MCF 10A (cell line): ENCODE results near the gene SYT1. TPM values are rescaled to one million over a fixed set of nuclear protein-coding genes. Genes with fewer than 3 reads are reported as not detected.
A peak's percentile ranks its signal among the peaks of the same experiment; 100 is the strongest.

ENCODE experiments used
- BruUV-seq: library from RNA; stranded (reverse); fragments of 400-500 nt; replicated peaks from 2 replicates; lab custom pipeline; 2021; lab: Mats Ljungman, UMichigan
- CTCF ChIA-PET: fragments of 300-600 bp; sonication (Branson Sonifier 250); formaldehyde crosslinking; extraction: SDS; loops from one replicate; lab custom pipeline; 2021; ENCODE audit warnings: antibody characterized with exemption, inconsistent platforms; lab: Yijun Ruan, JAX
- POLR2A ChIA-PET: fragments of 300-600, 350-650 bp; sonication (Branson Sonifier 250); formaldehyde crosslinking; extraction: SDS; loops from one replicate; lab custom pipeline; 2020; ENCODE audit warnings: antibody characterized with exemption, inconsistent platforms; lab: Yijun Ruan, JAX
- DNase-seq: peaks from one replicate; pipeline ENCODE4 v3.0.0-alpha.2; 2018; ENCODE audit not compliant: unreplicated experiment
- H3K27ac Mint-ChIP-seq: one replicate; pipeline ENCODE4 v1.8.0; 2022; ENCODE audit warnings: mild to moderate bottlenecking, low read depth, mixed read lengths; ENCODE audit not compliant: unreplicated experiment
- H3K27me3 Mint-ChIP-seq: one replicate; pipeline ENCODE4 v1.8.0; 2022; ENCODE audit warnings: mixed read lengths; ENCODE audit not compliant: insufficient read depth, unreplicated experiment
- H3K36me3 Mint-ChIP-seq: one replicate; pipeline ENCODE4 v1.8.0; 2022; ENCODE audit warnings: mild to moderate bottlenecking, moderate library complexity, mixed read lengths; ENCODE audit not compliant: insufficient read depth, unreplicated experiment
- H3K4me1 Mint-ChIP-seq: one replicate; pipeline ENCODE4 v1.8.0; 2022; ENCODE audit warnings: mixed read lengths; ENCODE audit not compliant: insufficient read depth, unreplicated experiment
- H3K4me3 Mint-ChIP-seq: one replicate; pipeline ENCODE4 v1.8.0; 2022; ENCODE audit warnings: mild to moderate bottlenecking, moderate library complexity, mixed read lengths; ENCODE audit not compliant: unreplicated experiment
- H3K9me3 Mint-ChIP-seq: one replicate; pipeline ENCODE4 v1.8.0; 2022; ENCODE audit warnings: mixed read lengths; ENCODE audit not compliant: unreplicated experiment
- CTCF ChIP-seq: fragments of 200-600 bp; IDR thresholded peaks from one replicate; pipeline ENCODE4 v1.8.0; 2022; ENCODE audit warnings: antibody characterized with exemption, mild to moderate bottlenecking; ENCODE audit not compliant: unreplicated experiment
- intact Hi-C: fragments of 100-400 bp; cut with micrococcal nuclease; formaldehyde crosslinking; loops from 2 replicates; pipeline ENCODE4 v1.14.1; 2022
- total RNA-seq: library from RNA; stranded (reverse); gene quantifications from 2 replicates; pipeline ENCODE4 v1.2.3, GENCODE V29; 2022

The SYT1 gene
- total RNA-seq, 1 experiment from 2014 or later, result 7.4 TPM

GRCh38 chr12:78928200-78929074 lies 63.9 kb downstream of the SYT1 start:
- Mint-ChIP-seq H3K4me1 (peaks cover 14% of the 10 kb centered on the region), H3K9me3 (no peaks in the 10 kb centered on the region), H3K36me3 (no peaks in the 10 kb centered on the region), H3K4me3 (no peak overlapping the region), H3K27me3 (no peaks in the 10 kb centered on the region), H3K27ac (peak overlapping the region; percentile 76)
- intact Hi-C loops, result loop anchor here (2.0 kb wide), 1 partner anchor 66 kb away; no protein-coding TSS in a partner anchor
- TSS peak; percentile 92 for BruUV-seq
- CTCF ChIA-PET, result interaction anchor here (0.6 to 1.5 kb wide), 3 partner anchors 11 to 307 kb away, joined by 3 read pairs; no protein-coding TSS in a partner anchor
- TF ChIP-seq CTCF, result no peak
- DNase-seq, result peak; percentile 69
- POLR2A ChIA-PET, result interaction anchor here (0.6 kb wide), 1 partner anchor 640 kb away, joined by 3 read pairs; no protein-coding TSS in a partner anchor

GRCh38 chr12:78929075-78929418 lies 64.5 kb downstream of the SYT1 start:
- intact Hi-C loops, result loop anchor here (2.0 kb wide), 1 partner anchor 66 kb away; no protein-coding TSS in a partner anchor
- CTCF ChIA-PET, result interaction anchor here (0.6 kb wide), 2 partner anchors 66 to 307 kb away, joined by 3 read pairs; no protein-coding TSS in a partner anchor

GRCh38 chr12:78931466-78931990 lies 67.0 kb downstream of the SYT1 start:
- ChIA-PET CTCF (no interaction called here), POLR2A (no interaction called here)
- no peak overlapping the region for H3K4me3 Mint-ChIP-seq

More at GRCh38 chr12:78929075-78929418, 64.5 kb downstream of the SYT1 start:
- Mint-ChIP-seq H3K27me3 (no peaks in the 10 kb centered on the region), H3K4me3 (no peak overlapping the region), H3K4me1 (peaks cover 10% of the 10 kb centered on the region), H3K9me3 (no peaks in the 10 kb centered on the region), H3K36me3 (no peaks in the 10 kb centered on the region), H3K27ac (peak overlapping the region; percentile 76)
- BruUV-seq, result no TSS peak
- POLR2A ChIA-PET, result no interaction called here
- TF ChIP-seq CTCF, result no peak
- peak; percentile 46 for DNase-seq

More at GRCh38 chr12:78931466-78931990, 67.0 kb downstream of the SYT1 start:
- intact Hi-C loops, result no loop called here
- no peak for DNase-seq
- no peak overlapping the region for H3K27ac Mint-ChIP-seq
- H3K4me1 Mint-ChIP-seq, result peaks cover 10% of the 10 kb centered on the region
- H3K9me3 Mint-ChIP-seq, result no peaks in the 10 kb centered on the region
- no peaks in the 10 kb centered on the region for H3K36me3 Mint-ChIP-seq
- BruUV-seq, result no TSS peak
- TF ChIP-seq CTCF, result no peak
- H3K27me3 Mint-ChIP-seq, result no peaks in the 10 kb centered on the region
